PC-3 (cell line): ENCODE results near the gene PTPN23. TPM values are rescaled to one million over a fixed set of nuclear protein-coding genes. Genes with fewer than 3 reads are reported as not detected.
A peak's percentile ranks its signal among the peaks of the same experiment; 100 is the strongest.

Experiments
- ATAC-seq: fragments of 200-7000 bp; cut with Tn5 transposase; 2 replicates; pipeline ENCODE4 v1.9.1; 2020; ENCODE audit warnings: mild to moderate bottlenecking, moderate library complexity
- BruUV-seq: library from RNA; stranded (reverse); fragments of 400-500 nt; replicated peaks from 2 replicates; lab custom pipeline; 2021; lab: Mats Ljungman, UMichigan
- CTCF ChIA-PET: fragments of 300-600 bp; sonication (Branson Sonifier 250); formaldehyde crosslinking; loops from one replicate; lab custom pipeline; 2022; ENCODE audit warnings: antibody characterized with exemption; lab: Charles Lee
- POLR2A ChIA-PET: fragments of 300-600 bp; sonication (Branson Sonifier 250); formaldehyde crosslinking; loops from one replicate; lab custom pipeline; 2022; ENCODE audit warnings: antibody characterized with exemption; ENCODE audit not compliant: unreplicated experiment; lab: Charles Lee
- DNase-seq: peaks from one replicate; pipeline ENCODE4 v3.0.0-alpha.2; 2015
- H2AFZ ChIP-seq: fragments of 300-600 bp; sonication (generic); 2 replicates; pipeline ENCODE4 v1.6.0; 2016; ENCODE audit warnings: antibody characterized with exemption, low read length
- H3F3A ChIP-seq: fragments of 300-600 bp; sonication (generic); one replicate; pipeline ENCODE4 v1.6.0; 2017; ENCODE audit warnings: antibody characterized with exemption, low read length, control low read depth, mild to moderate bottlenecking; ENCODE audit not compliant: unreplicated experiment
- H3K27ac ChIP-seq: fragments of 300-600 bp; sonication (generic); 2 replicates; pipeline ENCODE4 v1.5.1; 2016; ENCODE audit warnings: mild to moderate bottlenecking, low read length
- H3K27me3 ChIP-seq: fragments of 300-600 bp; sonication (generic); 2 replicates; pipeline ENCODE4 v1.6.1; 2016; ENCODE audit warnings: low read length, mixed read lengths
- H3K36me3 ChIP-seq: fragments of 300-600 bp; sonication (generic); 2 replicates; pipeline ENCODE4 v1.6.1; 2016; ENCODE audit warnings: low read depth, mixed run types, low read length, mixed read lengths
- H3K4me1 ChIP-seq: fragments of 300-600 bp; sonication (generic); 2 replicates; pipeline ENCODE4 v1.5.1; 2016; ENCODE audit warnings: low read length; ENCODE audit not compliant: insufficient read depth
- H3K4me2 ChIP-seq: fragments of 300-600 bp; sonication (generic); 2 replicates; pipeline ENCODE4 v1.6.0; 2016; ENCODE audit warnings: low read length
- H3K4me3 ChIP-seq: fragments of 300-600 bp; sonication (generic); 2 replicates; pipeline ENCODE4 v1.5.1; 2016; ENCODE audit warnings: mild to moderate bottlenecking, low read length, mixed read lengths
- H3K79me2 ChIP-seq: fragments of 300-600 bp; sonication (generic); 2 replicates; pipeline ENCODE4 v1.6.1; 2017; ENCODE audit warnings: low read length, mixed read lengths
- H3K9ac ChIP-seq: fragments of 300-600 bp; sonication (generic); 2 replicates; pipeline ENCODE4 v1.6.0; 2016; ENCODE audit warnings: mild to moderate bottlenecking, low read length
- H3K9me2 ChIP-seq: fragments of 300-600 bp; sonication (generic); replicated peaks from 2 replicates; pipeline ENCODE4 v1.6.1; 2016; ENCODE audit warnings: mixed run types, low read length, mixed read lengths
- H3K9me3 ChIP-seq: fragments of 300-600 bp; sonication (generic); 2 replicates; pipeline ENCODE4 v1.6.1; 2016; ENCODE audit warnings: low read length, mixed read lengths
- H4K20me1 ChIP-seq: fragments of 300-600 bp; sonication (generic); 2 replicates; pipeline ENCODE4 v1.6.1; 2016; ENCODE audit warnings: low read length, mixed read lengths
- EZH2 ChIP-seq: fragments of 300-600 bp; sonication (generic); IDR thresholded peaks from one replicate; pipeline ENCODE4 v1.6.1; 2017; ENCODE audit warnings: antibody characterized with exemption, mild to moderate bottlenecking, low read length; ENCODE audit not compliant: unreplicated experiment
- EZH2phosphoT487 ChIP-seq: fragments of 300-600 bp; sonication (generic); IDR thresholded peaks from 2 replicates; pipeline ENCODE4 v1.6.1; 2018; ENCODE audit warnings: mild to moderate bottlenecking, antibody characterized with exemption, low read length, borderline replicate concordance
- intact Hi-C: fragments of 100-400 bp; cut with micrococcal nuclease; formaldehyde crosslinking; loops from 2 replicates; pipeline ENCODE4 v1.9.0; 2023
- total RNA-seq: library from RNA; depleted of rRNA; stranded (reverse); fragments of >200 nt; gene quantifications from 2 replicates; pipeline ENCODE4 v1.2.3, GENCODE V29; 2014
- TF ChIP-seq, protein P1 (sequence below): fragments of 300-600 bp; sonication (generic); conservative IDR thresholded peaks from 2 replicates; pipeline ENCODE4 v1.5.1; 2017; ENCODE audit warnings: antibody characterized with exemption, low read depth, mild to moderate bottlenecking, low read length

PTPN23 gene
- total RNA-seq, 1 experiment from 2014 or later = 22.3 TPM

DNA sequence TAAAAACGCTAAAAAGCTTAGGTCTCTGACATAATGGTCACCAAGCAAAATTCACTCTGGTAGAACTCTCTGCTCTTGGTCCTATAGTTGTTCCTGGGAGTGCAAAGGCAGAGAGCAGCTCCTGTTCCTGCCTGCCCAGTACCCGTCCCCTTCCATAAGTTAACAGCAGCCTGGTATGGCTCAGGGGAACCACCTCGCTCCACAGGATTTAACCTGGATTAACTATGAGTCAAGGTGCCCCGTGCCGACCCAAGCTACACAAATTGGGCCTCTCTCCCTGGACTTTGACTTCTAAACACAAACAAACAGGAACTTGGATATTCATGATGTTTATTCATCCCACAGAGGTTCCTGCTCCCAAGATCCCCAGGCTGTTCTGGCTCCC is 62.8 kb downstream of the PTPN23 start:
- Histone ChIP-seq H3K9me2 (no peaks in the 10 kb centered on the region), H3K27ac (peak overlapping the region; percentile 72), H3K4me3 (no peak overlapping the region), H3K79me2 (peaks cover 42% of the 10 kb centered on the region), H2AFZ (peak overlapping the region; percentile 14; the same call in 1 of the 2 replicates), H3K27me3 (no peaks in the 10 kb centered on the region), H3K9ac (no peak overlapping the region), H3K9me3 (no peaks in the 10 kb centered on the region), H3K36me3 (peaks cover 9% of the 10 kb centered on the region), H4K20me1 (no peaks in the 10 kb centered on the region), H3K4me1 (peaks cover 20% of the 10 kb centered on the region), H3F3A (no peaks in the 10 kb centered on the region), H3K4me2 (peak overlapping the region; percentile 53)
- TF ChIP-seq EZH2phosphoT487 = no peak
- TF ChIP-seq, protein P1, sequence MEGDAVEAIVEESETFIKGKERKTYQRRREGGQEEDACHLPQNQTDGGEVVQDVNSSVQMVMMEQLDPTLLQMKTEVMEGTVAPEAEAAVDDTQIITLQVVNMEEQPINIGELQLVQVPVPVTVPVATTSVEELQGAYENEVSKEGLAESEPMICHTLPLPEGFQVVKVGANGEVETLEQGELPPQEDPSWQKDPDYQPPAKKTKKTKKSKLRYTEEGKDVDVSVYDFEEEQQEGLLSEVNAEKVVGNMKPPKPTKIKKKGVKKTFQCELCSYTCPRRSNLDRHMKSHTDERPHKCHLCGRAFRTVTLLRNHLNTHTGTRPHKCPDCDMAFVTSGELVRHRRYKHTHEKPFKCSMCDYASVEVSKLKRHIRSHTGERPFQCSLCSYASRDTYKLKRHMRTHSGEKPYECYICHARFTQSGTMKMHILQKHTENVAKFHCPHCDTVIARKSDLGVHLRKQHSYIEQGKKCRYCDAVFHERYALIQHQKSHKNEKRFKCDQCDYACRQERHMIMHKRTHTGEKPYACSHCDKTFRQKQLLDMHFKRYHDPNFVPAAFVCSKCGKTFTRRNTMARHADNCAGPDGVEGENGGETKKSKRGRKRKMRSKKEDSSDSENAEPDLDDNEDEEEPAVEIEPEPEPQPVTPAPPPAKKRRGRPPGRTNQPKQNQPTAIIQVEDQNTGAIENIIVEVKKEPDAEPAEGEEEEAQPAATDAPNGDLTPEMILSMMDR = no peak
- no peak for TF ChIP-seq EZH2
- BruUV-seq = no TSS peak
- ATAC-seq (peak; percentile 84), DNase-seq (peak; percentile 65)
- ChIA-PET CTCF (interaction anchor here (0.7 to 1.6 kb wide), 3 partner anchors 21 to 79 kb away, joined by 3 to 5 read pairs (median 3); no protein-coding TSS in a partner anchor), POLR2A (no interaction called here)
- intact Hi-C loops = loop anchor here (2.0 kb wide), 1 partner anchor 31 kb away; the partner anchor contains the start of gene SCAP

DNA sequence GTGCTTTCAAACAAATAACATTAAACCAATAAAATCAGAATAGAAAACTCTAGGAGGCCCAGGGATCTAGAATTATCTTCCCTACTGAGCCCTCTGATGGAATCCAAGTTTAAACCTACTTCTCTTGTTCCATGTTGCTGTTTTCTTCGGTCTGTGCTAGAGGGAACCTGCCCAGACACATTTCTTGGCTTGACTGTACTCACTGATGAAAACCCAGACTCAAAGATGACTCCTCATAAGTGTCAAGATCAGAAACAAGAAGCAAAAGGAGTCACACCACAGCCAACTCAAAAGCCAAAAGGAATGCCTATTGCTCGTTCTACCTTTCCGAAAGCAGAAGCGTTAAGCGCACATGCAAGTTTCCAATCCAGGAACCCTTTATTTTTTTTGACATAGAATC is 63.3 kb downstream of the PTPN23 start:
- intact Hi-C loops = no loop called here
- DNase-seq (no peak), ATAC-seq (peak; percentile 5)
- ChIA-PET POLR2A (no interaction called here), CTCF (interaction anchor here (0.7 to 1.6 kb wide), 2 partner anchors 22 to 43 kb away, joined by 3 to 5 read pairs; no protein-coding TSS in a partner anchor)
- Histone ChIP-seq H4K20me1 (no peaks in the 10 kb centered on the region), H3K27me3 (no peaks in the 10 kb centered on the region), H3K4me3 (no peak overlapping the region), H3F3A (no peaks in the 10 kb centered on the region), H3K79me2 (peaks cover 44% of the 10 kb centered on the region), H3K4me2 (peak overlapping the region; percentile 53), H2AFZ (no peak overlapping the region), H3K4me1 (peaks cover 20% of the 10 kb centered on the region), H3K9ac (no peak overlapping the region), H3K9me2 (no peaks in the 10 kb centered on the region), H3K9me3 (no peaks in the 10 kb centered on the region), H3K36me3 (peaks cover 9% of the 10 kb centered on the region), H3K27ac (peak overlapping the region; percentile 72)
- no TSS peak for BruUV-seq
- TF ChIP-seq, protein P1 = no peak
- TF ChIP-seq EZH2phosphoT487 = no peak
- TF ChIP-seq EZH2 = no peak

DNA sequence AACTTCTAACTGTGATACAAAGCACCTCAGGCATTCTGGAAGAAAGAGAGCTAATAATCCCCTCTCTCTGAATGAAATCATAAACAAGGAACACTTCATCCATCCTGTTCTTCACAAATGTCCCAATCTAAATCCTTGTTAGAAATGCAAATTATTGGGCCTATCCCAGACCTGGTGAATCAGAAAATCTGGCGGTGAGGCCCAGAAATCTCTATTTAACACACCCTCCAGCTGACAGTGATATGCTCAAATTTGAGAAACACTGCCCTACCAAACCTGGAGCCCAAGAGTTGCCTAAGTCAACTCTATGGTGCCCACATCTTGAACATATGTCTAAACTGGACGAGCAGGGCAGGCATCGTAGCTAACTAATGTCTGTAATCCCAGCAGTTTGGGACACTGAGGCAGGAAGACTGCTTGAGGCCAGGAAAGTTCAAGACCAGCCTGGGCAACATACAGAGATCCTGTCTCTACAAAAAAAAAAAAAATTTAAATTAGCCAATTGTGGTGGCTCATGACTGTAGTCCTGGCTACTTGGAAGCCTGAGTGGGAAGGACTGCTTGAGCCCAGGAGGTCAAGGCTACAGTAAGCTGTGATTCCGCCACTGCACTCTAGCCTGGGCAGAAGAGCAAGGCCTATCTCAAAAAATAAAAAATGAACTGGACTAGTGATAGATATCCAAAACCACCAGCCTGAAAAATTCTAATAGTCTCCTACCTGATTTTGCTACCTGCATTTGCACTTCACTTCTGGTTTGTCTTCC is 71.8 kb downstream of the PTPN23 start:
- no peaks in the 10 kb centered on the region for H3K4me1 ChIP-seq
- no peak overlapping the region for H2AFZ ChIP-seq
- H3K27me3 ChIP-seq = no peaks in the 10 kb centered on the region
- ChIA-PET CTCF (no interaction called here), POLR2A (no interaction called here)
- peaks cover 5% of the 10 kb centered on the region; the same call in 1 of the 2 replicates for H4K20me1 ChIP-seq
- intact Hi-C loops = no loop called here
- no peak overlapping the region for H3K27ac ChIP-seq
- no peaks in the 10 kb centered on the region for H3F3A ChIP-seq
- H3K4me3 ChIP-seq = no peak overlapping the region
- BruUV-seq = no TSS peak
- no peaks in the 10 kb centered on the region for H3K9me2 ChIP-seq
- 0 out of 2 replicates have a peak, but pooled peaks cover 6% of the 10 kb centered on the region for H3K36me3 ChIP-seq
- no peaks in the 10 kb centered on the region for H3K9me3 ChIP-seq
- no peak for TF ChIP-seq EZH2phosphoT487
- TF ChIP-seq EZH2 = no peak
- TF ChIP-seq, protein P1 = no peak
- peaks cover 83% of the 10 kb centered on the region for H3K79me2 ChIP-seq
- DNase-seq (no peak), ATAC-seq (no peak)
- H3K9ac ChIP-seq = no peak overlapping the region
- no peak overlapping the region for H3K4me2 ChIP-seq
